Measurements from ENCODE around the gene PRDM16.

The PRDM16 gene

GRCh38 chr1:3272321-3273045, 203.5 kb downstream of the PRDM16 start:
- H4K20me1 ChIP-seq (ENCODE audit: insufficient read depth, low read length) = peaks cover 4% of the 10 kb centered on the region; the same call in 1 of the 2 replicates
- no peak overlapping the region for H2AFZ ChIP-seq (ENCODE audit: low read depth, low read length)
- no peak overlapping the region for H3K9ac ChIP-seq (ENCODE audit: low read depth, low read length)
- ATAC-seq (ENCODE audit: insufficient read depth, low read depth) (no peak), DNase-seq (no peak)
- no peaks in the 10 kb centered on the region for H3K4me1 ChIP-seq (ENCODE audit: insufficient read depth, low read length)
- H3K36me3 ChIP-seq (ENCODE audit: insufficient read depth, low read length) = no peaks in the 10 kb centered on the region
- no peak overlapping the region for H3K4me3 ChIP-seq (ENCODE audit: low read depth in 1 of 2, low read length in 2 of 2)
- H3K9me3 ChIP-seq (ENCODE audit: insufficient read depth, low read length, severe bottlenecking) = no peaks in the 10 kb centered on the region
- no peak overlapping the region for H3K4me2 ChIP-seq (ENCODE audit: insufficient read depth, low read length)
- no peak overlapping the region for H3K27ac ChIP-seq (ENCODE audit: low read length)
- no peak for TF ChIP-seq EZH2 (IDR thresholded peaks at IDR 0.05; ENCODE audit: borderline replicate concordance, low read depth, low read length, severe bottlenecking)
- no peak for TF ChIP-seq CTCF (IDR thresholded peaks at IDR 0.05; ENCODE audit: borderline replicate concordance, extremely low read depth, low read length, poor library complexity, severe bottlenecking)
- no peaks in the 10 kb centered on the region for H3K27me3 ChIP-seq (ENCODE audit: insufficient read depth, low read length, poor library complexity)
- H3K79me2 ChIP-seq (ENCODE audit: insufficient read depth, low read length) = no peaks in the 10 kb centered on the region

DNA sequence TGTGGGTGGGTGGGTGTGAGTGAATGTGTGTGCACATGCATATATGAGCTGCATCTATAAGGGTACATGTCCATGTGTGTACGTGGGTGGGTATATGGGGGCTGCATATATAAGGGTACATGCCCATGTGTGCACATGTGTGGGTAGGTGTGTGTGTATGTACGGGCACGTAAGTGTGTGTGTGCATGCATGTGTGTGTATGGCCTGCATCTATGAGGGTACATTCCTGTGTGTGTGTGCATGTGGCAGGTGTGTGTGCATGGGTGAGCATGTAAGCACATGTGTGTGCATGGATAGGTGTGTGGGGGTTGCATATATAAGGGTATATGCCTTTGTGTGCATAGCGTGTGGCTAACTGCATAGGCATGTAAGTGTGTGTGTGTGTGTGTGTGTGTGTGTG, 204.4 kb downstream of the PRDM16 start:
- H3K4me2 ChIP-seq (ENCODE audit: insufficient read depth, low read length) = no peak overlapping the region
- H3K36me3 ChIP-seq (ENCODE audit: insufficient read depth, low read length) = no peaks in the 10 kb centered on the region
- no peaks in the 10 kb centered on the region for H3K27me3 ChIP-seq (ENCODE audit: insufficient read depth, low read length, poor library complexity)
- H3K79me2 ChIP-seq (ENCODE audit: insufficient read depth, low read length) = no peaks in the 10 kb centered on the region
- no peak overlapping the region for H3K27ac ChIP-seq (ENCODE audit: low read length)
- no peak overlapping the region for H2AFZ ChIP-seq (ENCODE audit: low read depth, low read length)
- H3K9ac ChIP-seq (ENCODE audit: low read depth, low read length) = no peak overlapping the region
- DNase-seq (no peak), ATAC-seq (ENCODE audit: insufficient read depth, low read depth) (no peak)
- no peaks in the 10 kb centered on the region for H3K9me3 ChIP-seq (ENCODE audit: insufficient read depth, low read length, severe bottlenecking)
- H3K4me3 ChIP-seq (ENCODE audit: low read depth in 1 of 2, low read length in 2 of 2) = no peak overlapping the region
- H4K20me1 ChIP-seq (ENCODE audit: insufficient read depth, low read length) = peaks cover 6% of the 10 kb centered on the region; the same call in 1 of the 2 replicates
- H3K4me1 ChIP-seq (ENCODE audit: insufficient read depth, low read length) = no peaks in the 10 kb centered on the region
- TF ChIP-seq CTCF (IDR thresholded peaks at IDR 0.05; ENCODE audit: borderline replicate concordance, extremely low read depth, low read length, poor library complexity, severe bottlenecking) (no peak), EZH2 (IDR thresholded peaks at IDR 0.05; ENCODE audit: borderline replicate concordance, low read depth, low read length, severe bottlenecking) (no peak)

- no peaks in the 10 kb centered on the region for H3K9me3 ChIP-seq (ENCODE audit: insufficient read depth, low read length, severe bottlenecking)
- no peaks in the 10 kb centered on the region for H3K79me2 ChIP-seq (ENCODE audit: insufficient read depth, low read length)
- no peak overlapping the region for H3K4me2 ChIP-seq (ENCODE audit: insufficient read depth, low read length)
- no peaks in the 10 kb centered on the region for H3K27me3 ChIP-seq (ENCODE audit: insufficient read depth, low read length, poor library complexity)
- H2AFZ ChIP-seq (ENCODE audit: low read depth, low read length) = no peak overlapping the region
- H3K9ac ChIP-seq (ENCODE audit: low read depth, low read length) = no peak overlapping the region
- peaks cover 5% of the 10 kb centered on the region; the same call in 1 of the 2 replicates for H4K20me1 ChIP-seq (ENCODE audit: insufficient read depth, low read length)
- H3K36me3 ChIP-seq (ENCODE audit: insufficient read depth, low read length) = no peaks in the 10 kb centered on the region
- ATAC-seq (ENCODE audit: insufficient read depth, low read depth) (no peak), DNase-seq (no peak)
- H3K27ac ChIP-seq (ENCODE audit: low read length) = no peak overlapping the region
- H3K4me3 ChIP-seq (ENCODE audit: low read depth in 1 of 2, low read length in 2 of 2) = no peak overlapping the region
- no peaks in the 10 kb centered on the region for H3K4me1 ChIP-seq (ENCODE audit: insufficient read depth, low read length)
- TF ChIP-seq EZH2 (IDR thresholded peaks at IDR 0.05; ENCODE audit: borderline replicate concordance, low read depth, low read length, severe bottlenecking) (no peak), CTCF (IDR thresholded peaks at IDR 0.05; ENCODE audit: borderline replicate concordance, extremely low read depth, low read length, poor library complexity, severe bottlenecking) (no peak)
Observed at GRCh38 chr1:3274972-3275371, 206.0 kb downstream of the PRDM16 start.
